GM21381 (cell line): ENCODE results near the gene GCHFR.

Source experiments
- ATAC-seq: cut with Tn5 transposase; IDR thresholded peaks from one replicate; pipeline ENCODE4 v1.9.1; 2021; ENCODE audit warnings: mild to moderate bottlenecking, moderate library complexity; ENCODE audit not compliant: unreplicated experiment

GCHFR gene

DNA sequence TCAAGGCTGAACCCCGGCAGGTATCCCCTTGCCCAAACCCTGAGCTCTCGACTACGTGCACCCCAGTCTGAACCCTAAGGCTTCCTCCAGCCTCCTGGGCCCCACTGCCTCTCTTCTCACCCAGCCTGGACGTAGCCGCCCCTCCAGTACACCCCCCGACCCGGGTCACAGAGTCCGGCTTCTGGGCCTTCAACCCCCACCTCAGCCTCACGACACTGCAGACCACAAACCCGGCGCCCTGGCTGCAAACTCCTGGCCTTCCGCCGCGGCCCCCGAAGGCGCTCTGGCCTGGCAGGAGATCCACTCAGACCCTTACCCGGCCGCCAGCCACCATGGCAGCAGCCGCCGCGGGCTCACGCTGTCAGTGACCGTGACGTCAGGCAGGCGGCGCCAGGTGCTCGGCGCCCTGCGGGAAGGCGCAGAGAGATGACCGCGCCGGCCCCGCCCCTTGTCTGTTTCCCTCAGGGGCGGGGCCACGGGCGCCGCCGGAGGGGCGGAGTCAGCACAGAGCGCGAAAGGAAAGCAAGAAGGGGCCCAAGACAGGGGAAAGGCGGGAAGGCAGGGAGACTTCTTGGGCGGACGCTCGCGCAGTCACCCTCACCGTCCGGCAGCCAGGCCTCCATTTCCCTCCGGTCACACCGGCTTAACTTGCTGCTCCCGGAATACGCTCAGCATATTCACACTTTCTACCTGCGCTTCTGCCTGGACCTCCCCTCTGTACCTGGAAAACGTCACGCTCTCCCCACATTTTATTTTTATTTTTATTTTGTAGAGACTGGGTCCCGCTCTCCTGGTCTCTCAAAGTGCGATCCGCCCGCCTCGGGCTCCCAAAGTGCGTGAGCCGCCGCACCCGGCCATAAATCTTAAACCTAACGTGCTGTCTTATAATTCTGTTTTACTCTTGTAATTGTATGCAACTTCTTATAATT is 8.7 kb upstream of the GCHFR start, which contains the start of gene RMDN3:
Gene RMDN3, minus strand, starts transcription at position 372 of the 929 bp plus-strand sequence. CDS start 471 bp downstream, outside the sequence.
- peak; percentile 82 for ATAC-seq

DNA sequence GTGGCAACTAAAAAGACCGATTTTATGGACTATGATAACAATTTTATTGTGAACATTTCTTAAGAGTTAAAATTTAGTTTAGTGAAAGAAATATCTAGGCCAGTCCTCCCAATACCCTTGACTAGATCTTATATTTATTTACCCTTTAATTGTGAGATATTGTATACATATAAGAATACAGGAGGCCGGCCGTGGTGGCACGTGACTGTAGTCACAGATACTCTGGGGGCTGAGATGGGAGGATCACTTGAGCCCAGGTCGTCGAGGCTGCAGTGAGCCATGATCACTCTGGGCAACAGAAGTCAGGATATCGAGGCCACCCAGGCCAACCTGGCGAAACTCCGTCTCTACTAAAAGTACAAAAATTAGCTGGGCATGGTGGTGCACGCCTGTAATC is 8.1 kb upstream of the GCHFR start:
- no peak for ATAC-seq

- no peak for ATAC-seq
Measured at GRCh38 chr15:40756938-40757337, 6.9 kb upstream of the GCHFR start.

GRCh38 chr15:40759961-40760360 is 3.9 kb upstream of the GCHFR start:
- ATAC-seq: no peak

GRCh38 chr15:40762919-40763800 is 708 bp upstream of the GCHFR start:
- no peak for ATAC-seq

DNA sequence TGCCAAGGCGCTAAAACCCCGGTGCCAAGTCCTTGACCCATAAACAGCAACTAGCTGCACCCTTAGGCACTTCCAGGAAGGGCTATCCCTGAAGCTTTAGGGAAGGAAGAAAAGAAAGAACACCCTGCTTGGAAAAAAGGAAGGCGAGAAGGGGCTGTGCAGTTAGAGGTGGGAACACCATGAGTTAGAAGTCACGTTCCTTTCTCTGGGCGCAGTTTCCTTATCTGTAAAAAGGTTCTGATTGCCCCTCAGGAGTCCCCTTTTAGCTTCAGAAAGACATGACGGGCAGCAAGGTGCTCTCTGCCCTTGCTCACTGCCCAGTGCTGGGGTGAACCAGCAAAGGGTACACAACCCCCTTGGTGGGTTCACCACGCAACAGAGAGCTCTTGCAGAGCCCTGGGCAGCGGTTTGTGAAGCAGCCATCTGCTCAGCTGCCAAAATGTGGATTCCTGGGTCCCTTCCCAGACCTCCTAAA is 798 bp downstream of the GCHFR start:
- no peak for ATAC-seq

- no peak for ATAC-seq
Measured at GRCh38 chr15:40766194-40766815, 2.4 kb downstream of the GCHFR start.

DNA sequence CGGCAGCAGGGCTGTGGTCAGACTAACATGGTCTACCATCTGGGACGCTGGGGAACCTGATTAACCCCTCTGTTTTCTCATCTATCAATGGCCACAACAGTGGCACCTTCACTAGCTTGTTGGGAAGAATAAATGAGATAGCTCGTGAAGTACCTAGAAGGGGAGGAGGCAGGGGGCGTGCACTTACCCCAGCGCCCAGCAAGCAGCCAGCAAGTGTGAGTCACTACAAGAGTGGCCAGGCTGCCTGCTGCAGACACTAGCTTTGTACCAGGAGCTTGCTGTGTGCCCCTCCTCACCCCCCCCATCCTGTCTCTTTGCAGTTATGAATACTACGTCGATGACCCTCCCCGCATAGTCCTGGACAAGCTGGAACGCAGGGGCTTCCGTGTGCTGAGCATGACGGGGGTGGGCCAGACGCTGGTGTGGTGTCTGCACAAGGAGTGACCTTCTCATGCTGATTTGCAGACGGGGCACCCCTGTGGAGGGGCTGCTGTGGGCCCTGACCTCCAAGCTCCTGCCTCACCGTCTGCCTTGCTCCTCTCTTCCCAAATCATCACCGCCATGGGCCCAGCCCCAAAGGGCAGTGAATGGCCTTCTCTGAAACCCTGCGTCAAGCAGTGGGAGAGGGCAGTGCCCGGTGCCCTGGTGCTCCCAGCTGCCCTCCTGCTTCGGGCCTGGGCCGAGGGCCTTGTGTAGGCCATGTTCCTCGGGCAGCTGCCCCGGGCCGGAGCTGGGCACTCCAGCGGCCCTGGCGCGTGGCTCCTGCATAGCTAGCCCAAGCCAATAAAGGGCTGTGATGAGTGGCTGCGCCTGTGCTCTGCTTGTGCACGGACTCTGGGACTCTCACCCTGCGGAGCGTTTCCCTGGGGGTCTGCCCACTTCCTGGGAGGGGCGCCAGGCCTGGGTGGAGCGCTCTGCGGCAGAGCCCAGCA is 3.3 kb downstream of the GCHFR start:
- no peak for ATAC-seq

DNA sequence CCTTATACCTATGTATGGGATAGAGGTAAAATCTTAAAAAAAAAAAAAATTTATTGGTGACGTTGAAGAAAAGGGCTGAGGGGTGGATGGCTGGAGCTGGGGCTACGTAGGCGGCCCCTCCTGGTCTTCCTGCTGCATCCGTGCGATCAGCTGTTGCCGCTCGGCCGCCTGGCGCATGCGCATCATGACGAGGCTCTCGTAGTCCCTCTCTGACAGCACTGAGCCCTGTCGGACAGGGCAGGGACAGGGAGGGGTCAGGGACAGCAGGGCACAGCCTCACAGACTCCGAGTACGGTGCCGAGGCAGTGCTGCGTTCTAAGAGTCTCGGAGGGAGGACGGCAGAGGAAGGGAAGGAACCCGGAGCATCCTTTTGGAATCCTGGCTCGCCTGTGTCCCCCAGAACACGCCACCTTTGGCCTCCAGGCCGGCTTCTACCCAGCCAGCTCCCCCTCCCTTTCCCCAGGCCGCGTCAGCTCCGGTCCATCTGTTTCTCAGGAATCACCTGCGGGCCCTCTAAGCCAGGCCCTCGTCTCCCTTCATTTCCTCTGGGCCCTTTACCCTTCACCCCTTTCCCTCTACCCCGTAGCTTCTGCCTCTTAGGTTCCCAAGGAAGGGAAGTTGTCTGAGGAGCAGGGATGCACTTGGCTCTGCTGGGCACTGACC is 4.1 kb downstream of the GCHFR start:
- ATAC-seq: no peak

GRCh38 chr15:40768521-40769273 is 4.8 kb downstream of the GCHFR start:
- ATAC-seq: no peak

DNA sequence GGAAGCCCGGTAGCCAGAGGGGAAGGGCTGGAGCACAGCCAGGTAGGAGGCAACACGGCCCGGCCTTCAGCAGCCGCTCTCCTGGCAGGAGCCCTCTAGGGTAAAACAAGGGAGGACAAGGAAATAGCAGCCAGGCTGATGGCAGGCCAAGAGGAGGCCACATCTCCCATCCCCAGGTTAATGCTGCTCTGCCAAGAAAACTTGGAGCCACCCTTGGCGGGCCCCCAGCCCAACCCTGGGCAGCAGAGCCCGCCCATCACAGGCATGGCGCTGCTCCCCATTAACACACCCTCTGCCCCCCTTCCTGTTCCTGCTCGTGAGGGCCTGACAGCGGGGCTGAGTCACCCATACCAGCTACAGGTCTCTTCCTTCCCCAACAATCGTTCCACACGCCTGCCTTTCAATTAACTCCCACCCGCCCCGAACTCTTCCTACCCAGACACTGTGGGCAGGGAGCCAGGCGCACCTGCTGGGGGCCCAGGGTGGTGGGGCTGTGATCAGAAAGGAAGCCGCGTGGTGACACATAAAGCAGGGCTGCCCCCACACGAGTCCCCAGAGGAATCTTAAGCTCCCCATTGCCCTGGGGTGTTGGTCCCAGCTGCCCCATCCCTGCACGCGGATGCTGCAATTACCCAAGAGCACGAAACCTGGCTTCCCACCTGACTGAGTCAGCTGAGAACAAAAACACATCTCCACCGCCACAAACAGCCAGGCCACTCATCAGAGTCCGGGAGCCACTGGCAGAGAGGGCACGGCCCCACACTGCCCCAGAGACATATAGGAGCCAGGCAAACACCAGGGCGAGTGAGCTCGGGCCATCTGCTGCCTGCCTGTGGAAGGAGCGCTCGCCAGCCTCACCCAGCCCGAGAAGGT is 5.6 kb downstream of the GCHFR start, which contains the start of gene C15orf62:
Gene C15orf62, plus strand, starts transcription at position 707 of the 873 bp plus-strand sequence. CDS start 516 bp downstream, outside the sequence.
- ATAC-seq: peak; percentile 35

GRCh38 chr15:40770147-40770721 is 6.4 kb downstream of the GCHFR start:
- no peak for ATAC-seq

DNA sequence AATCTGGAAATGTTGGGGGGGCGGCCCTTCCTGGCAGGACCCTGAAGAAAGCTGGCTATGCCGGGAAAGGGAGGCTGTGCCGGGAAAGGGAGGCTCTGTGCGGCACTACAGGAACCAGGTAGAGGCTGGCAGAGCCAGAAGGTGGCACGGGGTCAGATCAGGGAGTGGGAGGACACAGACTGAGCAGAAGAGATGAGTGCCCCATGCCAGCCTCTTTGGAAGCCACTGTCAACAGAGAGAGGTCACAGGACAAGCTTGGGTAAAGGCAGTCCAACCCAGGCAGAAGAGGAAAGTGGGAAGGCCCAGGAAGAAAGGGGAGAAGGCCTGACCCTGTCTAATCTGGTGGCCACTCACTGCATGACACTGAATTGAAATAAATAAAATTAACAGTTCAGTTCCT is 7.4 kb downstream of the GCHFR start:
- no peak for ATAC-seq

GRCh38 chr15:40772014-40772413 is 8.1 kb downstream of the GCHFR start:
- ATAC-seq: no peak

DNA sequence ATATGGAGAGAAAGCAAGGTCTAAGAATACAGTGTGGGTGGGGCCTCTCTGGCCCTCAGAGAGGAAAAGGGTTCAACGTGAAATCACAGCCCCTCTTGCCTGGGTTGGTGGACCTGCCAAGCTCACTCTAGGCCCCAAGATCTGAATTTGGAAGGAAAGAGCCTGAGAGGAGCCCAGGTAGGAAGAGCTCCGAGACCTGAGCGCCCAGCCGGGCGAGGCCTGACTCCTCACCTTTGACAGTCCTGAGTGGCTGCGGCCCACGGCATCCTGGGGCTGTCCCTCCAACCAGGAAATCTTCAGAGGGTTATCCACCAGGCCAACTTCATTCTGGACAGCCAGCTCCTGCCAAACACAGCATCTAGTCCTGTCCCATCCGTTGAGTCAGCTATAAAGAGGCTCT is 9.6 kb downstream of the GCHFR start:
- no peak for ATAC-seq

- ATAC-seq: no peak
Measured at GRCh38 chr15:40773902-40774301, 10.0 kb downstream of the GCHFR start.

DNA sequence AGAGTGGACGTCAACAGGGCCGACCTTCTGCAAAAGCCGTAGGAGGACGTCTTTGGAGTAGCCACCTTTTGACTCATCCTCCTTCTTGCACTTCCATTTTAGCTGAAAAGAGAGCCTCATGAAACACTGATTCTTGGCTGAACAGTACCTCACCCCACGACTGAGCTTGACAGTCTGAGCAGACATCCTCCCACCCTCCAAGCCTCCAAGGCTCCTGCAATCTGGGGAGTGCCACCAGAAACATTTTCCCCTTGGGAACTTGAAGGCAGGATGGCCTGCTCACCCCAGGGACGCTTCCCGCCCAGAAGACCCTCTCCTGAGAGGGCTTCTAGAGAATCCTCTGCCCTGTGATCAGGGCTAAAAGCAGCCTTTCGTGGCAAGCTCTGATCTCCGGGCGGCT is 11.1 kb downstream of the GCHFR start:
- no peak for ATAC-seq
